ENCODE data around the gene PPIL4.

GRCh38 chr6:149487316-149487715 is 58.5 kb downstream of the PPIL4 start:
- TF ChIP-seq CTCF (conservative IDR thresholded peaks at IDR 0.05) (no peak), ZFX (IDR thresholded peaks at IDR 0.05) (no peak)

All from C4-2B (cell line).